GM19463 (cell line): ENCODE measurements around the gene SMIM35.

ENCODE experiments used
- ATAC-seq: cut with Tn5 transposase; IDR thresholded peaks from one replicate; pipeline ENCODE4 v1.9.1; 2021; ENCODE audit warnings: mild to moderate bottlenecking, moderate library complexity; ENCODE audit not compliant: unreplicated experiment

The SMIM35 gene

DNA sequence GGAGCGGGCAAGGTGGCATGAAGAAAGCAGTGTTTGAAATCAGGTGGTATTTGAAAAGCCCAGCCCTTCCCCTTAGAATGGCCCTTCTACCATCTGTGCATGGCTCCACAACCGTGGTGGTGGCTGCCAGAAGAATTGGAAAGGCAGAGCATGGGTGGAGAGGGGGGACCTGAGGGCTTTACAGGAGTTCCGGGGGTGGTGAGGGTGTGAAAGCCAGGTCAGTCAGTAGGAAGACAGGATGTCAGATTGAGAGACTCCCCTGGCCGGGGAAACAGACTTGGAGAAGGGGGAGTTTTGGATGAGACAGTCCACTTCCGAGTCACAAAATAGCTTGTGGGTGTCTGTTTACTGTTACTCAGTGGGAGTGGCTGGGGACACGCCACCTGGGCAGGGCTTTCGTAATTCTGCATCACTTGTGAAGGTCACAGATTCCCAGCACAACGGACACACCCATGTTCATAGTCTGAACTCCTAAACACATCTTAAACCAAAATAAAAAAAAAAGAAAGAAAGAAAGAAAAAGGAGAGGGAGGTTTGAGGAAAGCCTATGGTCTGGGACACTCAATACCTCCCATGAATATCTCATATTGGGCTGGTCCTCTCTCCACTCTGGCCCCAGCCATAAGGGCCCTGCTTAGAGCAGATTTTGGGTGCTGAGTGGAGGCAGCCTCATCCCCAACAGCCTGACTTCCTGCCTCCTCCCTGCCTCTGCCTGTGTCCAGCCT, 24.4 kb upstream of the SMIM35 start:
- no peak for ATAC-seq

DNA sequence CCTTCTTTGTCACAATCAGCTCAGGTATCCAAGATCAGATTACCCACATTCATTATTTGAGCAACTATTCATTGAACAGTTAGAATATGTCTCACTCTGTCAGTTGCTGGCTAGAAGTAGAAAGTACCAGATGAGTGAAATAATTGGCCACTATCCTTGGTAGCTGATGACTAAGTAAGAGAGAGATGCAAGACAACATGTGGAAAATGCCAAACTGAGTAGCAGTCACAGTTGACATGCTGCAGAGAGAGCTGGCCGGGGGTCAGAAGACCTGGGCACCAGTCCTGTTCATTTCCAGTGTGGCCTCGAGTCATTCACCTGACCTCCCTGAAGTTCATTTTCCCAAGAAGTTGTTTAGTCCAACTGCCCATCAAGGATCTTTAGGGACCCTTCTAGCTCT, 22.5 kb upstream of the SMIM35 start:
- ATAC-seq: no peak

DNA sequence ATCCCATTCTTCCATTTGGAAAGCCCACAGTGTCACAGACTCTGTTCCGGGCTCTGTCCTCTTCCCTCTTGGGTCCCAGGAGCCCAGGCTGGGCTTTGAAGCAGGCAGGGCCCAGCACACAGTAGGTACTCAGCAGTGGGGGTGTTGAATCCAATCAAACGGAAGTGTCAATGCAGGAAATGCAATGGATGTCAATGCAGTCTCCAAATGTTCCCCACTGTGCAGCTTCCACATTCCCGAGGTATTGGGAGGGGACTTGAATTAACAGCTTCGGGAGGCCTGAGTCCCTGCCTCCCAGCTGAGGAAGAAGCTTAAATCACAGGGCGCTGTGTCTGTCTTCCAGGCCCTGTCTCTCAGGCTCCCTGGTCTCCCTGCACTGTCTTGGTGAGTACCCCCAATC, 21.8 kb upstream of the SMIM35 start:
- ATAC-seq: no peak

DNA sequence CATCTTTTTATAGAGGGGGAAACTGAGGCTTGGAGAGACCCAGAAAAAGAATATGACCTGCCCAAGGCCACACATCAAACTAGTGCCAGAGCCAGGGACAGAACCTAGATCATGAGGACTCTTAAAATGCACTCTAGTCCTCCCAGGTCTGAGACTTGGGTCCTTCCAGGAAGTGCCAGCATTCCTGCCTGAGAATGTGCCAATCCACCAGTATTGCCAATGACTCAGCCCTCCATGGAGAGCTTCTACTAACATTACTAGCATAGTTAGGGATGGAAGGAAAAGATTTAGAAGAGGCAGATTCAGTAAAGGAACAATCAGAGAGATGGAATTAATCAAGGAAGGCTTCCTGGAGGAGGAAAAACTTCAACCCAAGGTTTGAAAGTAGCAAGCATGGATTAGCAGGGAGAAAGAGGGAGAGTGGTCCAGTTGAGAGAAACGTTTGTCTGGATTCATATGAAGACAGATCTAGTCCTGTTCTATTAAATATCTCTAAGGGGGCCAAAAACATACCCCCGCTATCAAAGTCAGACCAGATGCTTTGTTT, 20.1 kb upstream of the SMIM35 start:
- no peak for ATAC-seq

DNA sequence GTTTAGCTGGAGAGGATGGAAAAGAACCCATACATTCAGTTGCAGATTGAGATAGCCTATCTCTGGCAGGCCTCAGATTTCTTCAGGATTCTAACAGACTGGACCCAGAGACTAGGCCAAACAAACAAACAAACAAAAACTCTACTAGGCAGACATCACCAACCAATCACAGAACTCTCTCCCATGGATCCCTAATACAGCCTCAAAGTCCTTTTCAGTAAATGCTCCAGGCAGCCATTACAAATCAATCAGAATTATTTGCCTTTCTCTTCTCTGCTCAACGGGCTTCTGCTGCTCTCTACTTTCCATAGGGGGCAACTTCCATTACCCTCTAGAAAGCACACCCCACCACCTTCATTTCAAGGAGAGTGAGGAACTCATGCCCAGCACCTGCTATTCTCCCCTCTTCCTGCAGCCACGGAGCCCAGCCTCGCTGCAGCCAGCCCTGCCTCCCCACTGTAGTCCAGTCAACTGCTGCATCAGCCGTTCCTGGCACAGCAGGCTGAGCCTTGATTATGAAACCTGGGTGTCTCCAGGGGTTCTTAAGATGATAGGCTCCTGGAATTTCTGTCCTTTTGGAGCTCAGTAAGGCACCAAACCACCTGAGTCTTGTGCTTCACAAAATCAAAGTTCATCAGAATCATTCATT, 19.0 kb upstream of the SMIM35 start:
- no peak for ATAC-seq

DNA sequence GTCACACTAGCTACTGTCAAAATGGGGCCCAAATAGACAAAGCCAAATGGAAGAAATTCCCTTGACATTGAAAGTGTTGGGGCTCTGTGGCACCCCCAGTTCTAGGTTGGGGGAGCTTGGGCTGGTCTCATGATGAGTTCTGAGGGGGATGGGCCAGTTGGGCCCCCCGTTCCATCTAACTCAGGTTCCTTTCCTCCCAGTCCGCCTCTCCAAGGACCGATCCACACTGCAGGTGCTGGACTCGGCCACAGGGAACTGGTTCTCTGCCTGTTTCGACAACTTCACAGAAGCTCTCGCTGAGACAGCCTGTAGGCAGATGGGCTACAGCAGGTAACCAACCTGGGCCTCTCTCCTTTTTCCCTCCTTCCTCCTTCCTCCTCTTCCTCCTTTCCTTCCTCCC, 17.7 kb upstream of the SMIM35 start:
- no peak for ATAC-seq

DNA sequence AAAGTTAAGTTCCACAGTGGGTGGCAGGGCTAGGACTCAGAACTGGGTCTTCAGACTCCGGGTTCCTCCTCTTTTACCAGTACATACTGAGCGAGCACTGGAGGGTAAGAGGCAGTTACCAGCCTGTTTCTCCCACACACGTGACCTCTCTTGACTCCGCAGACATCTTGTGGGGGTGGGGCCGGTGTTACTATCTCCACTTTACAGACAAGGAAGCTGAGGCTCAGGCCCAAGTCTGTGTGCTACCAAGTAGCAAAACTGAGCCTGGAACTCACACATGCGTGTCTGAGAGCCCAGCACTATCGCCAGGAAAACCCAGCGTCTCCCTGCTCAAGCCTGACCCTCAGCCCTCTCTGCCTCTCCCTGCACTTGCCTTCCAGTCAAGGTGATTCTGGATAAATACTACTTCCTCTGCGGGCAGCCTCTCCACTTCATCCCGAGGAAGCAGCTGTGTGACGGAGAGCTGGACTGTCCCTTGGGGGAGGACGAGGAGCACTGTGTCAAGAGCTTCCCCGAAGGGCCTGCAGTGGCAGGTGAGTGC, 16.0 kb upstream of the SMIM35 start:
- ATAC-seq: no peak

DNA sequence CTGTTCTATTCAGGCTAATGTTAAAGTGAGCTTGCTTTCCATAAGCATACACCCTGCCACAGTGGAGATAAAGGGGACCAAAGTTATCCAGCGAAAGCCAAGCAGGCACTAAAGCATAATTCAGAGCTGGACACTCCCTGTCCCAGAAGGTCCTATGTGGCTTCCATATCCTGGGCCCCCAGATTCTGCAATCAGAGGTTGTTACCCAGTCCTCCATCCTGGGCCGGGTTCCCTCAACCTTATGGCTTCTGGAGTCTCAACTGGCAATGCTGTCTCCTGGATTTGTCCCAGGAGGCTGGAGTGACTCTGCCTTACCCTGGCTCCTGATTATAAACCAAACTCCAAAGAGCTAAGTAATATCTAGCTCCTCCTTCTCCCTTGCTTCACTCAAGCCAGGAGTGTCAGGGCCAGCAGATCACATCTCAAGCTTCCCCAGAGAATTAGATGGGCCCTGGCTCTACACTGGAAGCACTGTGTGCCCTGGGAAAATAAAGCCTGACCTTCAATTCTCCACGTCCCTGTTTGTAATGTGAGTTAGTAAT, 14.0 kb upstream of the SMIM35 start:
- ATAC-seq: no peak

DNA sequence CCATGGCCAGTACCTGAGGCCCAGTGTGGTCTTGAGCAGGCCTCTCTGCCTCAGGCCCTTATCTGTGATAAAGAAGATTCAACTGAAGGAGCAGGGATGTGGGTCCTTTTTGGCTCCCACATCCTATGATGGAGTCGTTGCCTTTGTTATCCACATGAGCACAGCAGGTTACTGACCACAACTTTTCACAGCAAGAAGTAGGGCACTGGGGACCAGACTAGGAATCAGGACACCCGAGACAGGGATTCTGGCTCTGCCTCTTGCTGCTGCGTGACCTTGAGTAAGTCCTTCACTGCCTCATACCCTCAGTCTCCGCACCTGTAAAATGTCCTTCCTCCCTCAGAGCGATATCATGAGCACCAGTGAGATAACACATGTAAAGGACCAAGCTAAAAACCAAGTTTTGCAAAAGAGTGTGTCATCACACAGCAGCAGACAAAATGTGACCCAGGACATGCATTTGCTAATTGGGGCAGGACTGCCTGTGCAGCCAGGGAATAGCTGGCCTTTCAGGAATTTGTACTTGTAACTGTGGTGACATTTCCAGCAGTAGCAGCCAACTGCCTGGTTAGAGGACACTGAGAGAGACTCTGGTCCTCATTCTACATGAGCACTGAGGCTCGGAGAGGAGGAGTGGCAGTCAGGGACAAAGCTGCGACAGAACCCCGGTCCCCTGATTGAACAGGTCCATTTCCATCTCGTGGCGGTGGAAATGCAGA, 13.2 kb upstream of the SMIM35 start:
- no peak for ATAC-seq

DNA sequence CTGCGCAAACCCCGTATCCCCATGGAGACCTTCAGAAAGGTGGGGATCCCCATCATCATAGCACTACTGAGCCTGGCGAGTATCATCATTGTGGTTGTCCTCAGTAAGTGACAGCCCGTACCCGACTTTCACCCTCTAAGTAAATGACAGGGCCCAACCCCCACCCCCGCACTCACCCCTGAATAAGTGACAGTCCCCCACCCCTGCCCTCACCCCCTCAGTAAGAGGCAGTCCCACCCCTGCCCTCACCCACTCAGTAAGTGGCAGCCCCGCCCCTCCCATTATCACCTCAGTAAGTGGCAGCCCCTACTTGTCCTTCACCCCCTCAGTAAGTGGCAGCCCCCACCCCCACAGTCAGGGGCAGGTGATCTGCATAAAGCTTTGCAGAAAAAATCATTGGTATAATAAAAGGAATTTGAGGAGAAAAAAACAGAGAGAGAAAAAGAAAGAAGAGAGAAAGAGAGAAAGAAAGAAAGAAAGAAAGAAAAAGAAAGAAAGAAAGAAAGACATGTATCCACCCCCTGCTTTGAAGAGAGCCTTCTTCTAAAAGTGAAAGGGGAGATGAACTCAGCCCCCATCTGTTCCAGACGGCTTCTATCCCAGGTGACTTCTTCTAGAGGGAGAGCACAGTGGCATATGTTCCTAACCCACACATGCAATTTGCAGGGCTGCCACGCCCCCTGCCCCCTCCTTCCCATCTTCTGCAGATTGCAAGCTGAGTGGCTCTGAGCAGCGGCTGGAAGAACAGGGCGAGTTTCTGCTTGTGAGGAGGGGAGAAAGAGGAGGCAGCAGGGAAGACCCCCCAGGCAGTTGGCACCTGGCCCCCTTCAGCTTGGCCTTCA, 12.5 kb upstream of the SMIM35 start:
- ATAC-seq: no peak

DNA sequence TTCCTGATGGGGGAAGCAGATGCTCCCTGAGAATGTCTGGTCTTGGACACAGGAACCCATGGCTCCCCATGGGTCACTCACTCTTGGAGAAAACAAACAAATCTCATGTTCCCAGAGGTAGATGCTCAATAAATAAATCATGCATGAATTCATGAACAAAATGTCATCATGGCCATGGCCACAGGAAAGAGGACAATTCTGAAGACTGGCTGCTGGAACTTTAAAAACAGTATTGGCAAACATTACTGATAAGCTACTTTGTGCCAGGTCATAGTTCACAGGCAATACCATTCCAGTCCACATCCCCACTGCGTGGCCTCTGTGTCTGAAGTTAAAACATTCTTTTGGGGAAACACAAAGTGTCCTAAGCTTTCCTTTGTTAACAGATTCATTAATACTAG, 9.2 kb upstream of the SMIM35 start:
- no peak for ATAC-seq

DNA sequence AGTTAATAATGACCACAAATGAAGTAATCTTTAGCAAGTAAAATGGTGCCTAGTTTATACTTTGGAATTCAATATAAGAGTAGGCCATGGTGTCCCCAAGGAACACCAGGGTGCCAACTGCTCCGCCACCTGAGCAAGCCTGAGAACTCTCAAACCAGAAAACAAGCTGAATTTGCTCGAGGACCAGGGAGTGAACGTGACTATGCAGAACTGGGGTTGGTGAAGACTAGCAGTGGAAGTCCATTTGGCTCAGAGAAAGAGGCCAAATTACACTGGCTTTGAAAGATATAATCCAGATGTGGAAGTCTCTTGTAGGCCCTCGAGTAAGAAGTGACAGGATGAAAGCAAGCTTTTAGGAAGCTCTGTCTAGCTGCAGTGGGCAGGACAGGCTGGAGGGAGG, 8.7 kb upstream of the SMIM35 start:
- no peak for ATAC-seq

DNA sequence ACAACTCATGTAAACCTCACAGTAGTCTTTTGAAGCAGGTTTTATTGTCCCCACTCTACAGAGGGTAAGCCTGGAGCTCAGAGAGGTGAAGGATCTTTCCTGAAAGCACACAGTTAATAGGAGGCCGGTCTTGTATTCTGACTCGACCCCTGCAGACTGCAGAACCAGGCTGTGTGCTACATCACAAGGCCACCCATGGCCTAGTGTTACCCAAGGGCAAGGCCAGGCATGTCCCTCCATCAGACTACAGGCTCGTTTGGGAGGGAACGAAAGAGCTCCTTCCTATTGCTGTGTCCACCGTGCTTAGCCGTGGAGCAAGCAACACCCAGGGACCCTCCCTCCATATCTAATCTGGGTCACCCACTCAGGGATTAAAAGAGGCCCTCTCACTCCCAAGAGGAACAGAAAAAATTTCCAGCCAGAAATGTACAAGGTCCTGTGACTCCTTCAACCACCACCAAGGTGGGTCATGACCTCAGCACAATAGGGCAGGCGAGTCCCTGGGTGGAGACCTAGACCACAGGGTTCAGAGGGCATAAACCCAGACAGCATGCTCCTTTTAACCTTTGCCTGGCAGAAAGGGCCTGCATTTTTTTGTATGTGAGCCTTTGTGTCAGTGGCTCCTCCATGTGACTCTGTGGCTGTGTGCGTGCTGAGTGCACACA, 6.3 kb upstream of the SMIM35 start:
- ATAC-seq: no peak

DNA sequence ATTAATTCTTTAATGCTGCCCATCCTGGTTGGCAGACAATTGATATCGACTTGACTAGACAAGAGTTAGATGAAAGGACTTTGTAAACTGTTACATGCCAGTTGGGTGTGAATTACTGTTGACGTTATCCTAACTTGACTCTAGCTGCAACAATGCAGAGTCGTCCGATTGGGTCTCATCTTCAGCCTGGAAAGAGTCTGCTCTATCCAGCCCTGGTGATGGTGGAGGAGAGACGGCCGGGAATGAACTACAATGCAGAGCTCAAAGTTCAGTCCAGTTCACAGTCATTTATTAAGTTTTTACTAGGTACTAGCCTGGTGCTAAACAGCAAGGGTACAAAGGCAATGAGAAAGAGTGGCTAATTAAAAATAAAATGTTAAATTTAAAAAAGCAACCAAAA, 4.9 kb upstream of the SMIM35 start:
- ATAC-seq: no peak

DNA sequence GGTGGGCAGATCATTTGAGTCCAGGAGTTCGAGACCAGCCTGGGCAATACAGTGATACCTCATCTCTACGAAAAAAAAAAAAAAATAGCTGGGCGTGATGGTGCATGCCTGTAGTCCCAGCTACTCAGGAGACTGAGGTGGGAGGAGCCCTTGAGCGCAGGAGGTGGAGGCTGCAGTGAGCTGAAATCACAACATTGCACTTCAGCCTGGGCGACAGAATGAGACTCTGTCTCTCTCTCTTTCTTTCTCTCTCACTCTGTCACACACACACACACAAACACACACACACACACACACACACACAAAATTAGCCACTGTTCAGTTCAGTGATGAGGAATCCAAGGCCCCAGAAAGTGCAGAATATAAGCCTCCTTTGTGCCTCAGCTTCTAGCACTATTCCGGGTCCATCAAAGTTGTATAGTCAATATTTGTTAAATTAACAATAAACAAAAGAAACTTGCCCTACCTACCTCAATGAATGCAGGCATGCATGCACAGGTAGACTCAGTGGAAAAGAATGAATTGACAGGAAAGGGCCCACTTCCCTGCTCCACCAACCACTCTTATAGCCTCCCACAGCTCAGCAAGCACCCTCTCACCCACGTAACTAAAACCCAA, 3.9 kb upstream of the SMIM35 start:
- no peak for ATAC-seq

DNA sequence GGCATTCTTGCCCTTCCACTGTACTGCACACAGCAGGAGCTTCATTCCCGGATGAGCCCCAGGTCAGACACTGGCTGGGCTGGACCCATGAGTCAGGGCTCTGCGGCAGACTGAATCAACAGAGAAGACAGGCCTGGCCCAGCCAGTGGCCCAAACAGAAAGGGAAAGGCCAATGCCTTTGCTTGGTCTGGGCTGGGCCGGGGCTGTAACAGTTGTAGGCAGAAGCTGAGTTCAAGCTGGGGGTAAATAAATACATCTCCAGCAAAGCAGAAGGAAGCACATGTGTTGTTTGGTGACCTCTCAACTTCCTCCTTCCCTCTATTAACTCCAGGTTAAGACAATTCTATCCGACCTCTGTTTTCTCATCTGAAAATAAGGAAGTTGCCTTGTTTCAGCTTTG, 1.8 kb upstream of the SMIM35 start:
- ATAC-seq: no peak

DNA sequence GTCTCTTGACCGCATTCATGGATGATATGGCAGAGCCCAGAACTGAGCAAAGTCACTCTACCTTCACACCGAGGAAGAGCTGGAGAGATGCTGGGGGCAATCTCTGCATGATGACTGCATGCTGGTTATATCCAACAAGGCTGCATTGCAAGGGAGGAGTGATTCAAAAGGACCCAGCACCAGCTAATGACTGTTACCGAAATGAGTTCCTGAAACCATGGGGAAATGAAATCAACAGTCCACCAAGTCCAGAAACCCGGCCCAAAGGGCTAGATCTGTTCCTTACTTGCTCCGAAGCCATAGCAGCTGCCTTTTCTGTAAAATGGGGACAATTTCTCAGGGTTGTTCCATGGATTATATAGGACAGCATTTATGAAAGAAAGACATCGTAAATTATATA, 1.2 kb upstream of the SMIM35 start:
- ATAC-seq: no peak

DNA sequence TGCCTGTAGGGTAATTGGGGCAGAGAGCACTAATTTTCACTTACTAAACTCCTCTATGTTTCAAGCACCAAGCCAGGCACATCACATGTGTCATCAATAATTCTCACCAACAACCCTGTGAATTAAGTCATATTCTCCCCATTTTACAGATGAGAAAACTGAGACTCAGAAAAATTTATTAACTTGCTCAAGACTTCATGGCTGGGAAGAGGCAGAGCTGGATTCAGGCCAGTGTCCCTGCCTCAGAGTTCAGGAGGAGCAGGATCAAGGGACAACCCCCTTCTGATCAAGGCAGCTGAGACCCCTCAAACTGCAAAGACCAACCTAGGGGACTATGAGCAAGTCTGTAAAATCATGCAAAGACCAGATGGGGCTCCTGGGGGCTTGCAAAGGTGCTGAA, 2.1 kb downstream of the SMIM35 start:
- ATAC-seq: no peak

DNA sequence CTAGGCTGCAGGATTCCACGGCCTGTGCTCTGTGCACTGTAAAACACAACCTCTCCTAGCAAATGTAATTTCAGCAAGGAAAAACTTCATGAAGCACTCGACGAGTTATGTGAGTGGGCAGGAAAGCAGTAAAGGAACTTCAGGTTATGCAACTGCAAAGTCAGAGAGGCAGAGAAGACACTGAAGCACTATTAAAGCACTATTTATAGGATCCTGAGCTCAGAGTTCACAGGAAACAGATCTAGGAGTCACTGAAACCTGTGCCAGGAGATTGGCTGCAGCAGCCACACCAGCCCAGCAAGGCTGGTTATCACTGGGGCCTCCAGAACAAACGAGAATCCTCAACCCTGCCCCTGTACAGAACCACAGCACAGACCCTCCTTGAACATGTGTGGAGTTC, 2.5 kb downstream of the SMIM35 start:
- no peak for ATAC-seq
